Measurements from ENCODE around the gene NTN1.

DNA sequence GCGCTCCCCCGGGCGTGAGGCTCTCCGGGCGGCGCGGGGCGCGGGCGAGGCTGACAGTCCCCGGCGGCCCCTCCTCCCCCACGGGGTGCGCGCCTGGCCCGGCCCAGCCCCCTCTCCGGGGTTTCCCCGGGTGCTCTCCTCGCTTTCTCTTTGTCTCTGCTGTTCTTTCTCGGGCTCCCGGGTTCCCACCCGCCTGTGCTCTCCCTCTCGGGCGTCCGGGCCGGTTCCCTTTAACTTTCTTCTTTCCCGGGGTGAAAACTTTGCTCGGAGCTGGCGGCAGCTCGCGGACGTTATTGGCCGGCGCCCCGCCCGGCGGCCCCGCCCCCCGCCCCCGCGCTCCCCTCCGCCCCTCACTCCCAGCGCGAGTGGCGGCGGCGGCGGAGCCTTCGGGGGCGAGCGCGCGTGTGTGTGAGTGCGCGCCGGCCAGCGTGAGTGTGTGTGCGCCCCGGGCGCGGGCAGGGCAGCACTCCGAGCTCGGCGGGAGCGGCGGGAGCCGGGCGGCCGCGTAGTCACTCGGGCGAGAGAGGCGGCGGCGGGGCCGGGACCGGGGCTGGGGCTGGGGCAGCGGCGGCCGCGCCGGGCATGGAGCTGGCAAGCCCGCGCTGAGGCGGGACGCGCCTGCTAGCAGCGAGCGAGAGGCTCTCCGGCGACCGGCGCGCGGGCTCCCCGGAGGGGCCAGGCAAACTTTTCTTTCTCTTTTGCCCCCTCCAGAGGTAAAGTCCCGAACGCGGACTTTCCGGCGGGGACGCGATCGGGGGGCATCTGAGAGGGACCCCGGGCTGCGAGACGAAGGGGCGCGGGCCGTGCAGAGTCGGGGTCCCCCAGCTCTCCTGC, at the start of gene NTN1:
- no peak for TF ChIP-seq CTCF (IDR thresholded peaks at IDR 0.05)
- TF ChIP-seq POLR2A (IDR thresholded peaks at IDR 0.05), result no peak
